IMR-90 (cell line): ENCODE results near the gene HDGF. TPM values are rescaled to one million over a fixed set of nuclear protein-coding genes. Genes with fewer than 3 reads are reported as not detected.

Source experiments
- MXI1 ChIP-seq: IDR thresholded peaks from 2 replicates; pipeline ENCODE4 v1.6.1; 2012; ENCODE audit warnings: low read depth, mild to moderate bottlenecking, low read length, moderate library complexity, borderline replicate concordance
- USF2 ChIP-seq: fragments of 150-350 bp; IDR thresholded peaks from 2 replicates; pipeline ENCODE4 v1.6.1; 2017; ENCODE audit warnings: mild to moderate bottlenecking, antibody characterized with exemption, low read length, low read depth
- polyA plus RNA-seq, 3 experiments: library from polyadenylated mRNA; depleted of rRNA; stranded (reverse); fragments of >200 nt; gene quantifications; 2 replicates each; pipeline ENCODE4 v1.2.3, GENCODE V29; 2012; ENCODE audit warnings: low replicate concordance in 1 of 3
- total RNA-seq: library from RNA; depleted of rRNA; stranded (reverse); fragments of >200 nt; gene quantifications from 2 replicates; pipeline ENCODE4 v1.2.3, GENCODE V29; 2012

HDGF gene
- total and polyA plus RNA-seq, 2 of the 4 experiments (the other 2 are of a cell fraction) = 94.6 to 123 TPM

DNA sequence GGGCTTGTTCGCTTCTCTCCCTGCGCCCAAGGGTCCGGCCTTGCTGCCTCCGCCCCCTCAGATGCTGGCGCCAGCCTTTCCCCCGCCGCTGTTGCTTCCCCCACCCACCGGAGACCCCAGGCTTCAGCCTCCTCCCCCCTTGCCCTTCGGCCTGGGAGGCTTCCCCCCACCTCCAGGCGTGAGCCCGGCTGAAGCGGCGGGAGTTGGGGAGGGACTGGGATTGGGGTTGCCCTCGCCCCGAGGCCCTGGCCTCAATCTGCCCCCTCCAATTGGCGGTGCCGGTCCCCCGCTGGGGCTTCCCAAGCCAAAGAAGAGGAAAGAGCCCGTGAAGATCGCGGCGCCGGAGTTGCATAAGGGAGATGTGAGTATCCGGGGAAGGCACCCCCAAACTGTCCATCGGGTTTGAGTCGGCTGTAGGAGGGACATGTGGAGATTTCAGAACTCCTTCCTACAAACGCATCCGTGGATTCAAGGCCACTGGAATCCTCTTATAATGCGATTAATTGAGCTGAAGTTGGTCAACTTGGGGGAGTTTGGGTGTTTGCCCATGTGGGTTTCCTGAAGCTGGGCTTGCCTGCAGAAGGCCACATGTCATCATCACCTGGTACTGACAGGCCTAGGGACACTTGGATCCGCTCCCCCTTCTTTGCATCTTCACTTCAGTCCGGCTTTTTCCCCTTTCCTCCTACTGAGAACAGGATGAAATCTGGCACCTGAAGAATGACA is 16.6 kb upstream of the HDGF start (continued):
- TF ChIP-seq USF2 = 0 out of 2 replicates have a peak, but pooled peaks have one; percentile 16
- TF ChIP-seq MXI1 = peak; percentile 72; the same call in 1 of the 2 replicates
